OCI-LY1 (cell line): ENCODE data around the gene NUAK1.

Experiments
- H2AFZ ChIP-seq: fragments of 200-600 bp; sonication (generic), shearing (Covaris generic); 2 replicates; pipeline ENCODE4 v1.6.0; 2014; ENCODE audit warnings: antibody characterized with exemption, mild to moderate bottlenecking, low read length
- H3F3A ChIP-seq: fragments of 200-600 bp; sonication (generic), shearing (Covaris generic); 2 replicates; pipeline ENCODE4 v1.6.0; 2014; ENCODE audit warnings: mild to moderate bottlenecking, antibody characterized with exemption, low read length, moderate library complexity; ENCODE audit not compliant: insufficient read depth
- H3K27ac ChIP-seq: fragments of 200-600 bp; sonication (generic); 2 replicates; pipeline ENCODE4 v1.5.1; 2014; ENCODE audit warnings: low read length, mixed run types, mild to moderate bottlenecking, low read depth; ENCODE audit not compliant: poor library complexity, severe bottlenecking
- H3K27me3 ChIP-seq: fragments of 200-600 bp; sonication (generic); 2 replicates; pipeline ENCODE4 v1.6.0; 2014; ENCODE audit warnings: antibody characterized with exemption, mild to moderate bottlenecking, low read length, moderate library complexity; ENCODE audit not compliant: insufficient read depth
- H3K36me3 ChIP-seq: fragments of 200-600 bp; sonication (generic); 2 replicates; pipeline ENCODE4 v1.6.1; 2014; ENCODE audit warnings: mild to moderate bottlenecking, antibody characterized with exemption, low read length, moderate library complexity, mixed read lengths; ENCODE audit not compliant: insufficient read depth
- H3K4me1 ChIP-seq: fragments of 200-600 bp; sonication (generic); 2 replicates; pipeline ENCODE4 v1.5.1; 2014; ENCODE audit warnings: mild to moderate bottlenecking, low read length, moderate library complexity; ENCODE audit not compliant: insufficient read depth, severe bottlenecking
- H3K4me2 ChIP-seq: fragments of 200-600 bp; sonication (generic), shearing (Covaris generic); 2 replicates; pipeline ENCODE4 v1.6.1; 2014; ENCODE audit warnings: low read length
- H3K4me3 ChIP-seq: fragments of 200-600 bp; sonication (generic); 2 replicates; pipeline ENCODE4 v1.5.1; 2014; ENCODE audit warnings: low read length, low read depth, mild to moderate bottlenecking, mixed read lengths; ENCODE audit not compliant: poor library complexity, severe bottlenecking
- H3K79me2 ChIP-seq: fragments of 200-600 bp; shearing (Covaris generic); 2 replicates; pipeline ENCODE4 v1.6.1; 2016; ENCODE audit warnings: mixed run types, low read length, mixed read lengths; ENCODE audit not compliant: insufficient read depth
- H3K9ac ChIP-seq: fragments of 200-600 bp; sonication (generic), shearing (Covaris generic); 2 replicates; pipeline ENCODE4 v1.6.1; 2014; ENCODE audit warnings: mild to moderate bottlenecking, low read length, mixed read lengths
- H3K9me2 ChIP-seq: fragments of 200-600 bp; sonication (generic), shearing (Covaris generic); 2 replicates; pipeline ENCODE4 v1.6.1; 2014; ENCODE audit warnings: low read depth, mild to moderate bottlenecking, low read length, mixed read lengths
- H3K9me3 ChIP-seq: fragments of 200-600 bp; shearing (Covaris generic); 2 replicates; pipeline ENCODE4 v1.6.1; 2014; ENCODE audit warnings: low read length, mixed read lengths
- H4K20me1 ChIP-seq: fragments of 200-600 bp; sonication (generic), shearing (Covaris generic); 2 replicates; pipeline ENCODE4 v1.6.0; 2016; ENCODE audit warnings: mild to moderate bottlenecking, low read length; ENCODE audit not compliant: insufficient read depth
- EZH2 ChIP-seq: fragments of 200-600 bp; sonication (generic), shearing (Covaris generic); IDR thresholded peaks from 2 replicates; pipeline ENCODE4 v1.8.0; 2017; ENCODE audit warnings: borderline replicate concordance, mixed run types, mild to moderate bottlenecking, antibody characterized with exemption, low read length, moderate library complexity, mixed read lengths
- TF ChIP-seq, protein P1 (sequence below): fragments of 200-600 bp; sonication (generic), shearing (Covaris generic); IDR thresholded peaks from 2 replicates; pipeline ENCODE4 v1.5.1; 2017; ENCODE audit warnings: mild to moderate bottlenecking, antibody characterized with exemption, low read length, moderate library complexity, mixed read lengths

NUAK1 gene

DNA sequence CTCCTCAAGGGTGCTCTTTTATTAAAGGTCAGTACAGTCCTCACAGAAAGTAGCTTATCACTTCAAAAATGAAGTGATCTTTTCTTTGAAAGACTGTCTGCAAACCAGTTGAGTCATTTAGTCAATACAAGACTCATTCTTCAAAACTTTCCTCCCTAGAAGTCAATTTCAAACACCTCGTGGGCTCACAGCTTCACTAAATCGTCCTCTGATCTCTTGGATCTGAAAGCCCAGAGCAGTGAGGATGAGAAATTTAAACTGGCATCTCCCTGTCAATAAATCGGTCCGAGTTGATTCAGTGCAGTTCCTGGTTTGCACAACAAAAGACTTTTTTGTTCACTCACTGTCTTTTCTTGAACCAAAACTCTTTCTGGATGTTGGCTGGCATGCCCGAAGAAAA, 44.5 kb downstream of the NUAK1 start:
- no peak overlapping the region for H3K27ac ChIP-seq
- no peak overlapping the region for H3K9ac ChIP-seq
- no peak overlapping the region for H2AFZ ChIP-seq
- no peak overlapping the region for H3K4me3 ChIP-seq
- H3K4me1 ChIP-seq = no peaks in the 10 kb centered on the region
- H3K4me2 ChIP-seq = no peak overlapping the region
- TF ChIP-seq, protein P1, sequence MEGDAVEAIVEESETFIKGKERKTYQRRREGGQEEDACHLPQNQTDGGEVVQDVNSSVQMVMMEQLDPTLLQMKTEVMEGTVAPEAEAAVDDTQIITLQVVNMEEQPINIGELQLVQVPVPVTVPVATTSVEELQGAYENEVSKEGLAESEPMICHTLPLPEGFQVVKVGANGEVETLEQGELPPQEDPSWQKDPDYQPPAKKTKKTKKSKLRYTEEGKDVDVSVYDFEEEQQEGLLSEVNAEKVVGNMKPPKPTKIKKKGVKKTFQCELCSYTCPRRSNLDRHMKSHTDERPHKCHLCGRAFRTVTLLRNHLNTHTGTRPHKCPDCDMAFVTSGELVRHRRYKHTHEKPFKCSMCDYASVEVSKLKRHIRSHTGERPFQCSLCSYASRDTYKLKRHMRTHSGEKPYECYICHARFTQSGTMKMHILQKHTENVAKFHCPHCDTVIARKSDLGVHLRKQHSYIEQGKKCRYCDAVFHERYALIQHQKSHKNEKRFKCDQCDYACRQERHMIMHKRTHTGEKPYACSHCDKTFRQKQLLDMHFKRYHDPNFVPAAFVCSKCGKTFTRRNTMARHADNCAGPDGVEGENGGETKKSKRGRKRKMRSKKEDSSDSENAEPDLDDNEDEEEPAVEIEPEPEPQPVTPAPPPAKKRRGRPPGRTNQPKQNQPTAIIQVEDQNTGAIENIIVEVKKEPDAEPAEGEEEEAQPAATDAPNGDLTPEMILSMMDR = no peak
- TF ChIP-seq EZH2 = no peak
- H3K79me2 ChIP-seq = no peaks in the 10 kb centered on the region
- no peaks in the 10 kb centered on the region for H4K20me1 ChIP-seq
- no peaks in the 10 kb centered on the region for H3K36me3 ChIP-seq
- no peaks in the 10 kb centered on the region for H3K9me2 ChIP-seq
- H3K27me3 ChIP-seq = no peaks in the 10 kb centered on the region
- no peaks in the 10 kb centered on the region for H3F3A ChIP-seq
- H3K9me3 ChIP-seq = no peaks in the 10 kb centered on the region

DNA sequence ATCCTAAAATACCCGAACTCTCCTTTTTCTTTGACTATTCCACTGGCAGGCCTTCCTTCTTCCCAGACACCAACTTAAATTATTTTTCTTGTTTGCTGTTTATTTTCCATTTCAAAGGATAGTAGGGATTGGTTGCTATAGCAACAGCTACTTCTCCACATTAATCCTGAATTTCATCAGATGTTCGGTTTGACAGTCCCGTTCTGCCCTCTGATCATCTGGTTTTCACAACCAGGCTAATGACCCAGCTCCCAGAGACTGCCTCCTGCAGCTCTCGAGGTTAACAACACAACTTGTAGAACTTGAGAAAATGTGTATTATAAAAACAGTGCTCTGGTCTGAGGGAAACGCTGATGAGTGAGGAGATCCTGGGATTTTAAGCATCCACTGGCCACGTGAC, 45.5 kb downstream of the NUAK1 start:
- no peak for TF ChIP-seq EZH2
- TF ChIP-seq, protein P1 = no peak
- H4K20me1 ChIP-seq = no peaks in the 10 kb centered on the region
- H3F3A ChIP-seq = no peaks in the 10 kb centered on the region
- no peaks in the 10 kb centered on the region for H3K9me2 ChIP-seq
- H3K4me3 ChIP-seq = no peak overlapping the region
- no peaks in the 10 kb centered on the region for H3K79me2 ChIP-seq
- no peaks in the 10 kb centered on the region for H3K9me3 ChIP-seq
- no peak overlapping the region for H2AFZ ChIP-seq
- no peaks in the 10 kb centered on the region for H3K27me3 ChIP-seq
- no peak overlapping the region for H3K4me2 ChIP-seq
- H3K36me3 ChIP-seq = no peaks in the 10 kb centered on the region
- H3K4me1 ChIP-seq = no peaks in the 10 kb centered on the region
- H3K9ac ChIP-seq = no peak overlapping the region
- no peak overlapping the region for H3K27ac ChIP-seq

DNA sequence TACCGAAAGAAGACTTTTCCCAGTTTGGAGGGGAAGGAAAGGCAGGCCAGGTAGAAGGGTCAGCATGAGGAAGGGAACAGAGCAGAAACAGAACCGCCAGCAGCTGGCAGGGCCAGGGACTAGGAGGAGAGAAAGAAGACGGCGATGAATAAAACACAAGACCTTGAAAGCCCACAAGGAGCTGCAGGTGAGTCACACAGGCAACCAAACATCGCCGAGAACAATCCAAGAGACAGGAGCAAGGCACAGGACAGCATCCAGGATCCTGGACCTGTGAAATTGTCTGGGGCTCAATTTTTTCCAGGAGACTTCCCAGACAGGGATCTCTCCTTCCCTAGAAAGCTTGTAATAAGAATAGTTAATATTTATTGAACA, 47.3 kb downstream of the NUAK1 start:
- Histone ChIP-seq H3K9ac (no peak overlapping the region), H3K79me2 (no peaks in the 10 kb centered on the region), H3K36me3 (no peaks in the 10 kb centered on the region), H3K27ac (no peak overlapping the region), H3K4me2 (no peak overlapping the region), H3K4me3 (no peak overlapping the region), H2AFZ (no peak overlapping the region), H3K4me1 (no peaks in the 10 kb centered on the region), H3K9me3 (no peaks in the 10 kb centered on the region), H3K27me3 (no peaks in the 10 kb centered on the region), H4K20me1 (no peaks in the 10 kb centered on the region), H3K9me2 (no peaks in the 10 kb centered on the region), H3F3A (no peaks in the 10 kb centered on the region)
- TF ChIP-seq, protein P1 = no peak
- no peak for TF ChIP-seq EZH2
